K562 (cell line): Measurements from ENCODE around the gene KLHL15. TPM values are rescaled to one million over a fixed set of nuclear protein-coding genes. Genes with fewer than 3 reads are reported as not detected.
A peak's percentile ranks its signal among the peaks of the same experiment; 100 is the strongest.

Experiments used
- BRD4 ChIP-seq: fragments of 200-600 bp; sonication (generic); IDR thresholded peaks from 2 replicates; pipeline ENCODE4 v1.6.1; 2017; ENCODE audit warnings: inconsistent platforms
- FOXK2 ChIP-seq, 2 experiments: fragments of 450-650 bp; IDR thresholded peaks in 1 of 2; conservative IDR thresholded peaks in 1 of 2; 2 replicates each; pipeline ENCODE4 v1.6.1; 2016; ENCODE audit warnings: low read depth in 2 of 2, mild to moderate bottlenecking in 1 of 2
- GABPA ChIP-seq: fragments of 200-800 bp; sonication (Bioruptor generic); conservative IDR thresholded peaks from 2 replicates; pipeline ENCODE4 v1.6.1; 2016; ENCODE audit warnings: low read depth, missing genetic modification characterization, missing compliant biosample characterization
- KDM5B ChIP-seq: fragments of 200-600 bp; sonication (generic); IDR thresholded peaks from 2 replicates; pipeline ENCODE4 v1.6.1; 2012; ENCODE audit warnings: low read depth, mild to moderate bottlenecking, moderate library complexity, low read length, control low read depth, inconsistent platforms; ENCODE audit not compliant: insufficient replicate concordance
- PHTF2 ChIP-seq: fragments of 250-450 bp; sonication (Bioruptor Pico); IDR thresholded peaks from 2 replicates; pipeline ENCODE4 v1.5.0; 2021; ENCODE audit warnings: mild to moderate bottlenecking
- POLR2H ChIP-seq: IDR thresholded peaks from 2 replicates; pipeline ENCODE4 v1.6.1; 2016; ENCODE audit warnings: missing genetic modification characterization, low read depth, mild to moderate bottlenecking, control low read depth, missing compliant biosample characterization, moderate library complexity
- RBBP5 ChIP-seq: fragments of 200-600 bp; sonication (generic); IDR thresholded peaks from 2 replicates; pipeline ENCODE4 v1.6.1; 2012; ENCODE audit warnings: borderline replicate concordance, mild to moderate bottlenecking, low read length, control low read depth, inconsistent platforms; ENCODE audit not compliant: insufficient read depth, poor library complexity, severe bottlenecking
- SUPT5H ChIP-seq: fragments of 450-650 bp; IDR thresholded peaks from 2 replicates; pipeline ENCODE4 v1.6.1; 2016
- TAF1 ChIP-seq: IDR thresholded peaks from 2 replicates; pipeline ENCODE4 v1.6.1; 2011; ENCODE audit warnings: mild to moderate bottlenecking, low read length, moderate library complexity; ENCODE audit not compliant: insufficient read depth, control insufficient read depth, severe bottlenecking; ENCODE audit errors: extremely low read depth
- TAF7 ChIP-seq: fragments of 450-650 bp; IDR thresholded peaks from 2 replicates; pipeline ENCODE4 v1.6.1; 2016; ENCODE audit warnings: missing genetic modification characterization, missing compliant biosample characterization
- TEAD4 ChIP-seq, 2 experiments: sonication (generic) in 1 of 2; formaldehyde crosslinking in 1 of 2; IDR thresholded peaks; 2 replicates each; pipeline versions ENCODE4 v1.6.1 to v1.8.0; 2012 to 2022; ENCODE audit warnings: borderline replicate concordance in 1 of 2, inconsistent platforms in 1 of 2, low read length in 1 of 2, mild to moderate bottlenecking in 1 of 2, missing genetic modification reagents in 1 of 2
- ZNF121 ChIP-seq: sonication (generic); formaldehyde crosslinking; conservative IDR thresholded peaks from 2 replicates; pipeline ENCODE4 v1.8.0; 2022; ENCODE audit warnings: missing genetic modification reagents
- ZNF778 ChIP-seq: fragments of 450-650 bp; formaldehyde crosslinking; IDR thresholded peaks from 2 replicates; pipeline ENCODE4 v1.4.0; 2020; ENCODE audit warnings: mild to moderate bottlenecking, moderate library complexity
- polyA plus RNA-seq, 8 experiments: library from polyadenylated mRNA; depleted of rRNA in 4 of 8; stranded (reverse) in 5 of 8; unstranded in 3 of 8; fragments of >200 nt; fragmentation: Nextera tagmentation in 2 of 8; fragmentation: Illumina TruSeq in 1 of 8; extraction: Ambion mirVana in 2 of 8; extraction: Trizol in 1 of 8; gene quantifications; 2 replicates each; pipeline versions ENCODE4 v1.2.1 to v1.2.3, GENCODE V29; 2011 to 2014; ENCODE audit warnings: inconsistent platforms in 1 of 8, missing spikeins in 1 of 8
- total RNA-seq, 7 experiments: library from RNA; depleted of rRNA in 6 of 7; stranded (reverse); fragments of >200 nt in 6 of 7; fragmentation: Illumina TruSeq in 2 of 7; extraction: Trizol in 2 of 7; gene quantifications; 2 replicates each; pipeline versions ENCODE4 v1.2.1 to v1.2.3, GENCODE V29; 2011 to 2021; ENCODE audit warnings: low replicate concordance in 1 of 7
- TF ChIP-seq, protein P1 (sequence below): IDR thresholded peaks from 2 replicates; pipeline ENCODE4 v1.6.1; 2011; ENCODE audit warnings: borderline replicate concordance, low read depth, mild to moderate bottlenecking, moderate library complexity, low read length; ENCODE audit not compliant: insufficient read depth, poor library complexity, severe bottlenecking
- TF ChIP-seq, protein P2 (sequence below): fragments of 250-450 bp; sonication (Bioruptor Pico); IDR thresholded peaks from 2 replicates; pipeline ENCODE4 v1.8.0; 2022; ENCODE audit warnings: moderate library complexity, mild to moderate bottlenecking, inconsistent platforms
- TF ChIP-seq, protein P3 (sequence below): fragments of 250-450 bp; sonication (Bioruptor Pico); IDR thresholded peaks from 2 replicates; pipeline ENCODE4 v1.5.0; 2020; ENCODE audit warnings: mild to moderate bottlenecking
- TF ChIP-seq, protein P4 (sequence below): sonication (generic); formaldehyde crosslinking; IDR thresholded peaks from 2 replicates; pipeline ENCODE4 v1.8.0; 2022; ENCODE audit warnings: mild to moderate bottlenecking, missing genetic modification reagents

The KLHL15 gene
- total and polyA plus RNA-seq, 9 of the 15 experiments (the other 6 are each of a cell fraction or from before 2014, with no cell fraction given), result 3.0 to 12.4 (median 7.6) TPM

DNA sequence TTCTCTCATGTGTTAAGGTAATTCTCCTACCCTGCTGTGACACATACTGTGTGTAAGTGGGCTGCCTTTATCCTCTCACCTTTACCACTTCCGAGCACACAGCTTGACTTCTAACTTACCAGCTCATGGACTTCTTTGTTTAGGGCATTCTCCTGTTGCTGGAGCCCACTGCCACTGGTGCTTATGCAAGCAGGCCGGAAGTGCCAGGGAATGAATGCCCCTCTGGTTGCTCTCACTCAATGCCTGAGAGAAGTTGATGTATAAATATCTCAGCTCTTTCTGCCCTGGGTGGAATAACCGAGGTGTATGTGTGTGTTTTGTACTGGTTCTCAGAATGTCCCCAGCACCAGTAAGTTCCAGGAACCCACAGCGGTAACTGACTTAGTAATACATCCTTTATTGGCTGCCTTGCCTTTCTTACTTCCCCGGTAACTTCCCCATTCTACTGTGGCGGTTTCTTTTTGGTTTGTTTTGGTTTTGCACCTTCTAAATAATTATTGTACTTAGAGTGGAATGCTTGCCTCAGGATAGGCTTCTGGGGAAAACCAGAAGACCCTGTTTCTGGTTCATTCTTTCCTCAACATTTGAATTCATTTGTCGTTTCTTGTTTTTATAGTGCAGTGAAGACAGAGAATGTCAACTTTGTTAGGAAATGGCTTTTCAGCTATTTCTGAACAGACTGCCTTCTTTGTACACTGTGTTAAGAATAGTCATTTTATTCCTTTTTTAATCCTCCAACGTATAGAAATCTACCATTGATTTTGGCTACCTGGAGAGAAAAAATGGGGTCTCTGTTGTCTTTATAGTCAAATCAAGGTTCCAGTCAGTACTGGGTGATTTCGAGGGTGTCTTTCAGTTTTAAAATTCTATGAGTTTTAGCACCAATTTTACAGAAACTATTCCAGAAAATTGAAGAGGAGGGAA, 73.7 kb downstream of the KLHL15 start (continued):
- TF ChIP-seq TEAD4 (IDR thresholded peaks at IDR 0.05; ENCODE audit: low read length), result no peak; the same call in 1 of the 2 replicates
- TF ChIP-seq TEAD4 (CRISPR knock-in tag; IDR thresholded peaks at IDR 0.05; ENCODE audit: borderline replicate concordance), result no peak
- no peak for TF ChIP-seq ZNF778 (CRISPR knock-in tag)
- peak; percentile 52 for TF ChIP-seq KDM5B
- TF ChIP-seq, protein P1, sequence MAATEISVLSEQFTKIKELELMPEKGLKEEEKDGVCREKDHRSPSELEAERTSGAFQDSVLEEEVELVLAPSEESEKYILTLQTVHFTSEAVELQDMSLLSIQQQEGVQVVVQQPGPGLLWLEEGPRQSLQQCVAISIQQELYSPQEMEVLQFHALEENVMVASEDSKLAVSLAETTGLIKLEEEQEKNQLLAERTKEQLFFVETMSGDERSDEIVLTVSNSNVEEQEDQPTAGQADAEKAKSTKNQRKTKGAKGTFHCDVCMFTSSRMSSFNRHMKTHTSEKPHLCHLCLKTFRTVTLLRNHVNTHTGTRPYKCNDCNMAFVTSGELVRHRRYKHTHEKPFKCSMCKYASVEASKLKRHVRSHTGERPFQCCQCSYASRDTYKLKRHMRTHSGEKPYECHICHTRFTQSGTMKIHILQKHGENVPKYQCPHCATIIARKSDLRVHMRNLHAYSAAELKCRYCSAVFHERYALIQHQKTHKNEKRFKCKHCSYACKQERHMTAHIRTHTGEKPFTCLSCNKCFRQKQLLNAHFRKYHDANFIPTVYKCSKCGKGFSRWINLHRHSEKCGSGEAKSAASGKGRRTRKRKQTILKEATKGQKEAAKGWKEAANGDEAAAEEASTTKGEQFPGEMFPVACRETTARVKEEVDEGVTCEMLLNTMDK, result no peak
- peak; percentile 30 for TF ChIP-seq RBBP5
- TF ChIP-seq BRD4, result no peak
- TF ChIP-seq SUPT5H, result peak; percentile 51; the same call in 1 of the 2 replicates
- TF ChIP-seq, protein P2, sequence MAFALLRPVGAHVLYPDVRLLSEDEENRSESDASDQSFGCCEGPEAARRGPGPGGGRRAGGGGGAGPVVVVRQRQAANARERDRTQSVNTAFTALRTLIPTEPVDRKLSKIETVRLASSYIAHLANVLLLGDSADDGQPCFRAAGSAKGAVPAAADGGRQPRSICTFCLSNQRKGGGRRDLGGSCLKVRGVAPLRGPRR (CRISPR knock-in tag), result no peak
- peak; percentile 39; the same call in 1 of the 2 replicates for TF ChIP-seq GABPA (tag)
- no peak for TF ChIP-seq FOXK2 (conservative IDR thresholded peaks at IDR 0.05 in 1 of 2, IDR thresholded peaks at IDR 0.05 in 1 of 2; ENCODE audit: low read depth in 2 of 2)
- TF ChIP-seq TAF7 (tag), result no peak
- TF ChIP-seq, protein P3, sequence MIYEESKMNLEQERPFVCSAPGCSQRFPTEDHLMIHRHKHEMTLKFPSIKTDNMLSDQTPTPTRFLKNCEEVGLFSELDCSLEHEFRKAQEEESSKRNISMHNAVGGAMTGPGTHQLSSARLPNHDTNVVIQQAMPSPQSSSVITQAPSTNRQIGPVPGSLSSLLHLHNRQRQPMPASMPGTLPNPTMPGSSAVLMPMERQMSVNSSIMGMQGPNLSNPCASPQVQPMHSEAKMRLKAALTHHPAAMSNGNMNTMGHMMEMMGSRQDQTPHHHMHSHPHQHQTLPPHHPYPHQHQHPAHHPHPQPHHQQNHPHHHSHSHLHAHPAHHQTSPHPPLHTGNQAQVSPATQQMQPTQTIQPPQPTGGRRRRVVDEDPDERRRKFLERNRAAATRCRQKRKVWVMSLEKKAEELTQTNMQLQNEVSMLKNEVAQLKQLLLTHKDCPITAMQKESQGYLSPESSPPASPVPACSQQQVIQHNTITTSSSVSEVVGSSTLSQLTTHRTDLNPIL (CRISPR knock-in tag), result no peak
- no peak for TF ChIP-seq PHTF2 (CRISPR knock-in tag)
- TF ChIP-seq, protein P4, sequence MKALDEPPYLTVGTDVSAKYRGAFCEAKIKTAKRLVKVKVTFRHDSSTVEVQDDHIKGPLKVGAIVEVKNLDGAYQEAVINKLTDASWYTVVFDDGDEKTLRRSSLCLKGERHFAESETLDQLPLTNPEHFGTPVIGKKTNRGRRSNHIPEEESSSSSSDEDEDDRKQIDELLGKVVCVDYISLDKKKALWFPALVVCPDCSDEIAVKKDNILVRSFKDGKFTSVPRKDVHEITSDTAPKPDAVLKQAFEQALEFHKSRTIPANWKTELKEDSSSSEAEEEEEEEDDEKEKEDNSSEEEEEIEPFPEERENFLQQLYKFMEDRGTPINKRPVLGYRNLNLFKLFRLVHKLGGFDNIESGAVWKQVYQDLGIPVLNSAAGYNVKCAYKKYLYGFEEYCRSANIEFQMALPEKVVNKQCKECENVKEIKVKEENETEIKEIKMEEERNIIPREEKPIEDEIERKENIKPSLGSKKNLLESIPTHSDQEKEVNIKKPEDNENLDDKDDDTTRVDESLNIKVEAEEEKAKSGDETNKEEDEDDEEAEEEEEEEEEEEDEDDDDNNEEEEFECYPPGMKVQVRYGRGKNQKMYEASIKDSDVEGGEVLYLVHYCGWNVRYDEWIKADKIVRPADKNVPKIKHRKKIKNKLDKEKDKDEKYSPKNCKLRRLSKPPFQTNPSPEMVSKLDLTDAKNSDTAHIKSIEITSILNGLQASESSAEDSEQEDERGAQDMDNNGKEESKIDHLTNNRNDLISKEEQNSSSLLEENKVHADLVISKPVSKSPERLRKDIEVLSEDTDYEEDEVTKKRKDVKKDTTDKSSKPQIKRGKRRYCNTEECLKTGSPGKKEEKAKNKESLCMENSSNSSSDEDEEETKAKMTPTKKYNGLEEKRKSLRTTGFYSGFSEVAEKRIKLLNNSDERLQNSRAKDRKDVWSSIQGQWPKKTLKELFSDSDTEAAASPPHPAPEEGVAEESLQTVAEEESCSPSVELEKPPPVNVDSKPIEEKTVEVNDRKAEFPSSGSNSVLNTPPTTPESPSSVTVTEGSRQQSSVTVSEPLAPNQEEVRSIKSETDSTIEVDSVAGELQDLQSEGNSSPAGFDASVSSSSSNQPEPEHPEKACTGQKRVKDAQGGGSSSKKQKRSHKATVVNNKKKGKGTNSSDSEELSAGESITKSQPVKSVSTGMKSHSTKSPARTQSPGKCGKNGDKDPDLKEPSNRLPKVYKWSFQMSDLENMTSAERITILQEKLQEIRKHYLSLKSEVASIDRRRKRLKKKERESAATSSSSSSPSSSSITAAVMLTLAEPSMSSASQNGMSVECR (CRISPR knock-in tag), result no peak
- peak; percentile 35 for TF ChIP-seq TAF1
- TF ChIP-seq ZNF121 (CRISPR knock-in tag), result no peak
- TF ChIP-seq POLR2H (tag), result peak; percentile 51; the same call in 1 of the 2 replicates
